ENCODE data around the gene HNRNPM.

Gene HNRNPM

GRCh38 chr19:8477889-8478288, 33.1 kb downstream of the HNRNPM start:
- H3K4me3 ChIP-seq (ENCODE audit: low read depth, low read length), result no peak overlapping the region
- TF ChIP-seq MYC (IDR thresholded peaks at IDR 0.05; ENCODE audit: low read depth, low read length) (no peak), POLR2A (IDR thresholded peaks at IDR 0.05; ENCODE audit: extremely low read depth, insufficient read length) (no peak)
- TF ChIP-seq, protein P1, sequence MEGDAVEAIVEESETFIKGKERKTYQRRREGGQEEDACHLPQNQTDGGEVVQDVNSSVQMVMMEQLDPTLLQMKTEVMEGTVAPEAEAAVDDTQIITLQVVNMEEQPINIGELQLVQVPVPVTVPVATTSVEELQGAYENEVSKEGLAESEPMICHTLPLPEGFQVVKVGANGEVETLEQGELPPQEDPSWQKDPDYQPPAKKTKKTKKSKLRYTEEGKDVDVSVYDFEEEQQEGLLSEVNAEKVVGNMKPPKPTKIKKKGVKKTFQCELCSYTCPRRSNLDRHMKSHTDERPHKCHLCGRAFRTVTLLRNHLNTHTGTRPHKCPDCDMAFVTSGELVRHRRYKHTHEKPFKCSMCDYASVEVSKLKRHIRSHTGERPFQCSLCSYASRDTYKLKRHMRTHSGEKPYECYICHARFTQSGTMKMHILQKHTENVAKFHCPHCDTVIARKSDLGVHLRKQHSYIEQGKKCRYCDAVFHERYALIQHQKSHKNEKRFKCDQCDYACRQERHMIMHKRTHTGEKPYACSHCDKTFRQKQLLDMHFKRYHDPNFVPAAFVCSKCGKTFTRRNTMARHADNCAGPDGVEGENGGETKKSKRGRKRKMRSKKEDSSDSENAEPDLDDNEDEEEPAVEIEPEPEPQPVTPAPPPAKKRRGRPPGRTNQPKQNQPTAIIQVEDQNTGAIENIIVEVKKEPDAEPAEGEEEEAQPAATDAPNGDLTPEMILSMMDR (IDR thresholded peaks at IDR 0.05; ENCODE audit: low read depth, low read length), result no peak
- TF ChIP-seq, protein P2, sequence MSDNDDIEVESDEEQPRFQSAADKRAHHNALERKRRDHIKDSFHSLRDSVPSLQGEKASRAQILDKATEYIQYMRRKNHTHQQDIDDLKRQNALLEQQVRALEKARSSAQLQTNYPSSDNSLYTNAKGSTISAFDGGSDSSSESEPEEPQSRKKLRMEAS (IDR thresholded peaks at IDR 0.05; ENCODE audit: low read depth, low read length), result no peak
- no peak for DNase-seq (ENCODE audit: low read depth)

DNA sequence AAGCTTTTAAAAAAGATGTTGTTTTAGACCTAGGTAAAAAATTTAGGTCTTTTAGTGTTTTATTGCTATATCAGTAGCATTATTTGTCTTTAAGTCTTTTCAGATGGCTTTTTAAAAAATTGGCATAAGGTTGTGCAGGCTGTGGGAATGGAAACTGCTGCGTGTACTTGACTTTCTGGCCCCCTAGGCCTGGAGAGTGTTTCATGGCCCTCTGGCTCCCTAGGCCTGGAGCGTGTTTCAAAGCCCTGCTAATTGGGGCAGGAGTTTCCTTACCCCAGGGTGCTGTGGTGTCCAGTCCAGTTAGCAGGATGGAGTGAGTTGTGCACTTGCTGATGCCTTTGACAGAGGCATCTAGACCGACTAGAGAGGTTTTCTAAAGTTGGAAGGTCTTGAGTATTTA, 33.8 kb downstream of the HNRNPM start:
- H3K4me3 ChIP-seq (ENCODE audit: low read depth, low read length), result no peak overlapping the region
- DNase-seq (ENCODE audit: low read depth), result no peak
- TF ChIP-seq, protein P2 (IDR thresholded peaks at IDR 0.05; ENCODE audit: low read depth, low read length), result no peak
- TF ChIP-seq MYC (IDR thresholded peaks at IDR 0.05; ENCODE audit: low read depth, low read length), result no peak
- TF ChIP-seq POLR2A (IDR thresholded peaks at IDR 0.05; ENCODE audit: extremely low read depth, insufficient read length), result no peak
- TF ChIP-seq, protein P1 (IDR thresholded peaks at IDR 0.05; ENCODE audit: low read depth, low read length), result no peak

DNA sequence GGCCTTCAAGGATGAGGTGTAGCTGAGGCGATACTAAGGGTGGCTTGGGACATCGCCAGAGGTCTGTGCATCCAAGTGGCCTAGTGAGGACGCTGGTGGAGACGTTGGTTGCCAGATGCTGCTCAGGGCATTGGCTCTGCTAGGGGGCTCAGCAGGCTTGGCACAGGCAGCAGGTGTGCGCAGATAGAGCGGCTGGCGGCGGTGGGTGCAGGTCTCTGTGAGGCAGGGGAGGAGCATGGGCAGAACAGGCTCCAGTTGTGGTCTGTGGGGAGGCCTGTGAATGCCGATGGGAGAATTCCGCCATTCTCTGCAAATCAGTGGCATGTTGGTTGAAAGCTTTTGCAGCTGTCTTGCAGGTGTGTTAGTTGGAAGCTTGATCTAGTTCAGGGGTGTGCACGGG, 36.4 kb downstream of the HNRNPM start:
- no peak for DNase-seq (ENCODE audit: low read depth)
- H3K4me3 ChIP-seq (ENCODE audit: low read depth, low read length), result no peak overlapping the region
- TF ChIP-seq, protein P2 (IDR thresholded peaks at IDR 0.05; ENCODE audit: low read depth, low read length), result no peak
- TF ChIP-seq POLR2A (IDR thresholded peaks at IDR 0.05; ENCODE audit: extremely low read depth, insufficient read length) (peak; percentile 21), MYC (IDR thresholded peaks at IDR 0.05; ENCODE audit: low read depth, low read length) (no peak)
- TF ChIP-seq, protein P1 (IDR thresholded peaks at IDR 0.05; ENCODE audit: low read depth, low read length), result no peak

- TF ChIP-seq, protein P2 (IDR thresholded peaks at IDR 0.05; ENCODE audit: low read depth, low read length), result no peak
- TF ChIP-seq POLR2A (IDR thresholded peaks at IDR 0.05; ENCODE audit: extremely low read depth, insufficient read length), result no peak
- TF ChIP-seq, protein P1 (IDR thresholded peaks at IDR 0.05; ENCODE audit: low read depth, low read length), result no peak
- no peak for TF ChIP-seq MYC (IDR thresholded peaks at IDR 0.05; ENCODE audit: low read depth, low read length)
- DNase-seq (ENCODE audit: low read depth), result no peak
- no peak overlapping the region for H3K4me3 ChIP-seq (ENCODE audit: low read depth, low read length)
Observed at GRCh38 chr19:8481616-8482015, 36.8 kb downstream of the HNRNPM start.

GRCh38 chr19:8482696-8483095, 37.9 kb downstream of the HNRNPM start:
- DNase-seq (ENCODE audit: low read depth), result no peak
- H3K4me3 ChIP-seq (ENCODE audit: low read depth, low read length), result no peak overlapping the region
- TF ChIP-seq POLR2A (IDR thresholded peaks at IDR 0.05; ENCODE audit: extremely low read depth, insufficient read length), result no peak
- TF ChIP-seq MYC (IDR thresholded peaks at IDR 0.05; ENCODE audit: low read depth, low read length), result no peak
- TF ChIP-seq, protein P2 (IDR thresholded peaks at IDR 0.05; ENCODE audit: low read depth, low read length), result no peak
- TF ChIP-seq, protein P1 (IDR thresholded peaks at IDR 0.05; ENCODE audit: low read depth, low read length), result no peak

Measured in NB4 (cell line).